Endothelial cell of umbilical vein (primary cell): ENCODE results near the gene IKZF3.

Experiments used
- EZH2 ChIP-seq: IDR thresholded peaks from 2 replicates; pipeline ENCODE4 v1.6.1; 2012; ENCODE audit warnings: borderline replicate concordance, low read depth, mild to moderate bottlenecking, moderate library complexity, low read length, inconsistent platforms; ENCODE audit not compliant: severe bottlenecking
- JUN ChIP-seq: IDR thresholded peaks from 2 replicates; pipeline ENCODE4 v1.6.1; 2011; ENCODE audit warnings: borderline replicate concordance, low read depth; ENCODE audit not compliant: insufficient read length, insufficient read depth
- MYC ChIP-seq: IDR thresholded peaks from one replicate; pipeline ENCODE4 v1.6.1; 2011; ENCODE audit warnings: mild to moderate bottlenecking, low read depth, low read length
- POLR2A ChIP-seq: IDR thresholded peaks from 2 replicates; pipeline ENCODE4 v1.6.1; 2012; ENCODE audit warnings: low read depth, mild to moderate bottlenecking, control low read depth, low read length
- POLR2AphosphoS5 ChIP-seq: IDR thresholded peaks from 2 replicates; pipeline ENCODE4 v1.6.1; 2012; ENCODE audit warnings: low read depth, mild to moderate bottlenecking, control low read depth, low read length, moderate library complexity; ENCODE audit not compliant: insufficient read depth
- TF ChIP-seq, protein P1 (sequence below): IDR thresholded peaks from 2 replicates; pipeline ENCODE4 v1.6.1; 2011; ENCODE audit not compliant: insufficient read depth, insufficient read length
- TF ChIP-seq, protein P2 (sequence below), 2 donors: IDR thresholded peaks; 1 replicate in 1 of 2; 2 replicates in 1 of 2; pipeline ENCODE4 v1.5.1; 2011; ENCODE audit warnings: low read length in 2 of 2, mild to moderate bottlenecking in 2 of 2, moderate library complexity in 2 of 2, control low read depth in 1 of 2, inconsistent platforms in 1 of 2, low read depth in 1 of 2; ENCODE audit not compliant: insufficient read depth in 1 of 2; ENCODE audit errors: extremely low read depth in 1 of 2

- TF ChIP-seq, protein P1, sequence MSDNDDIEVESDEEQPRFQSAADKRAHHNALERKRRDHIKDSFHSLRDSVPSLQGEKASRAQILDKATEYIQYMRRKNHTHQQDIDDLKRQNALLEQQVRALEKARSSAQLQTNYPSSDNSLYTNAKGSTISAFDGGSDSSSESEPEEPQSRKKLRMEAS: no peak
- TF ChIP-seq, protein P2, sequence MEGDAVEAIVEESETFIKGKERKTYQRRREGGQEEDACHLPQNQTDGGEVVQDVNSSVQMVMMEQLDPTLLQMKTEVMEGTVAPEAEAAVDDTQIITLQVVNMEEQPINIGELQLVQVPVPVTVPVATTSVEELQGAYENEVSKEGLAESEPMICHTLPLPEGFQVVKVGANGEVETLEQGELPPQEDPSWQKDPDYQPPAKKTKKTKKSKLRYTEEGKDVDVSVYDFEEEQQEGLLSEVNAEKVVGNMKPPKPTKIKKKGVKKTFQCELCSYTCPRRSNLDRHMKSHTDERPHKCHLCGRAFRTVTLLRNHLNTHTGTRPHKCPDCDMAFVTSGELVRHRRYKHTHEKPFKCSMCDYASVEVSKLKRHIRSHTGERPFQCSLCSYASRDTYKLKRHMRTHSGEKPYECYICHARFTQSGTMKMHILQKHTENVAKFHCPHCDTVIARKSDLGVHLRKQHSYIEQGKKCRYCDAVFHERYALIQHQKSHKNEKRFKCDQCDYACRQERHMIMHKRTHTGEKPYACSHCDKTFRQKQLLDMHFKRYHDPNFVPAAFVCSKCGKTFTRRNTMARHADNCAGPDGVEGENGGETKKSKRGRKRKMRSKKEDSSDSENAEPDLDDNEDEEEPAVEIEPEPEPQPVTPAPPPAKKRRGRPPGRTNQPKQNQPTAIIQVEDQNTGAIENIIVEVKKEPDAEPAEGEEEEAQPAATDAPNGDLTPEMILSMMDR (IDR thresholded peaks at IDR 0.05; ENCODE audit: extremely low read depth in 1 of 2, insufficient read depth in 1 of 2, low read depth in 1 of 2, low read length in 2 of 2): no peak
- TF ChIP-seq JUN (no peak), POLR2A (no peak), POLR2AphosphoS5 (no peak), MYC (no peak), EZH2 (no peak)
Measured at GRCh38 chr17:39747745-39748144, 116.4 kb downstream of the IKZF3 start.
